Sciatic nerve (tissue), 2 donors: ENCODE data around the gene BRD7. TPM values are rescaled to one million over a fixed set of nuclear protein-coding genes. Genes with fewer than 3 reads are reported as not detected.

Experiments
- ATAC-seq: fragments of 200-7000 bp; cut with Tn5 transposase; one replicate; pipeline ENCODE4 v1.9.1; 2020; ENCODE audit warnings: mild to moderate bottlenecking, moderate library complexity
- DNase-seq: peaks from one replicate; pipeline ENCODE4 v3.0.0-alpha.2; 2020; ENCODE audit warnings: low spot score
- intact Hi-C: fragments of 100-400 bp; cut with DNase I; formaldehyde crosslinking; loops from one replicate; pipeline ENCODE4 v1.14.2; 2022
- total RNA-seq: library from RNA; stranded (reverse); fragmentation: NEBNext Ultra II Directional; extraction: Animal tissue kit (Norgen Biotek cat#: 25700); gene quantifications from one replicate; pipeline ENCODE4 v1.2.1, GENCODE V29; 2021
- donor health status: DM: no; HTN: no; CAD: no.
- donor health status: DM: no; HTN: no; CAD: no.

BRD7 gene
- total RNA-seq, 1 donor from 2014 or later: 73.5 TPM

DNA sequence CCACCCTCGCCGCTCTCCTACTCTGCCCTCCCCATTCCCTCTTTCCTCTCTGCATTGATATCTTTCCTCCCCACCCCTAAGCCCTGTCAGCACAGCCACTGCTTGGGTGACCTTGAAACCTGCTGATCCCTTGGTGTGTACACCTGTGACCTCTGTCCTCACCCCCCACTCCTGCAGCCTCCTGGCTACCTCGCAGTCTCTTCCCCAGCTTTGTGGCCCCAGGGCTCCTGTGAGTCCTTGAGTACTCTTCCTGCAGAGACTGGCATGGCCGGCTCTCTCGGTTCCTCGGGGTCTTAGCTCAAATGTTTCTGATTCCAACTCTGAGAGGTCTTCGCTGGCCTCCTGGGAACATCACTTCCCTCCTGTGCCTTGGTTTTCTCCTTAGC is 70.7 kb downstream of the BRD7 start:
- no peak for ATAC-seq
- intact Hi-C loops: no loop called here
- peak; percentile 45 for DNase-seq

DNA sequence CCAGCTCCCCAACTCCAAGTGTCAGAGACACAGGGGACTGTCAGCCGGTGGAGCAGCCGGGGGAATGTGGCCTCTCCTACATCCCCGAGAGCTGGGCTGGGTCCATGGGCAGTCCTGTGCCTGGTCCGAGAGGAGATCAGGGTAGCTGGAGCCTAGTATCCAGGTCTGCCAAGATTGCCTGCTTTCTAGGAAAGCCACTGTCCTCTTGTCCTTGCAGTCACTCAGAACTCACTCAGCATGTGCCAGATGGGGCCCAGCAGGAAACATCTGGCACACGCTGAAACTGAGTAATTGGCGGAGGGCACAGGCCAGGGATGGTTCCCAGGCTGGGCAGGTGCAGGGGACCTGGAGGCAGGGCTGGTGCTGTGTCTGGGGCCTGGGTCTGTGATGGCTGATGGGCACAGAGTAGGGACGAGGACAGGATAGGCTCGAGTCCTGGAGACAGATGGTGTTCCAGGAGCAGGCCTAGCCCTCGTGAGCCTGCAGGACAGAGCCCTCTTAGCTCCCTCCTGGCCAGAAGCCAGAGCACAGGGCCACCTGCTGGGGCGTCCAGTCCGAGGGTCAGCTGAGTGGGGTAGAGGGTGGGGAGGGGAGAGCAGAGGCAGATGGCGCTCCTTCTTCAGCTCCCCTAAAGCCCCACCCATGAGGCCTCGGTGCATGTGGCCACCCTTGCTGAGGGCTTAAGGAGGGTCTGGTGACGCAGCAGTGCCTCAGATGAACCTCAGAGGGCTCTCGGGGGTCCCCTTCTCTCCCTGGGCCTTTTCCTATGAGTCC is 71.3 kb downstream of the BRD7 start:
- ATAC-seq: no peak
- intact Hi-C loops: no loop called here
- peak; percentile 55 for DNase-seq

DNA sequence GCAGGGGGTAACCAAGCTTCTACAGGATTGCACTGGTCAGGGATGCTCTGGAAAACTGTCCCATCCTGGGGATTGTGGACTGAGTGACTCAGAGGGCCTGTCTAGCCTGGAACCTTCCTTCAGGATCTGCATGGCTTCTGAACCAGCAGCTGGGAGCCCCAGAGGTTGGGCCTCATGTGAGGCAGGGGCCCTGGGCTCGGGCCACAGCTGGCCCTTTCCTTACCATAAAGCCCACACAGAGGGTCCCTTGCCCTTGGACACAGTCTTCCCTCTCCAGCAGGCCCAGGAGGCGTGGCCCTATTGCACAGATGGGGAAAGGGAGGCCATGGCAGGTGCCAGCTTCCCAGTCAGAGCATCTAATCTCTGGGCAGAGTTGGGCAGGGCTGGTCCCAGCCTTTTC is 72.0 kb downstream of the BRD7 start:
- ATAC-seq: no peak
- DNase-seq: peak; percentile 26
- intact Hi-C loops: no loop called here

DNA sequence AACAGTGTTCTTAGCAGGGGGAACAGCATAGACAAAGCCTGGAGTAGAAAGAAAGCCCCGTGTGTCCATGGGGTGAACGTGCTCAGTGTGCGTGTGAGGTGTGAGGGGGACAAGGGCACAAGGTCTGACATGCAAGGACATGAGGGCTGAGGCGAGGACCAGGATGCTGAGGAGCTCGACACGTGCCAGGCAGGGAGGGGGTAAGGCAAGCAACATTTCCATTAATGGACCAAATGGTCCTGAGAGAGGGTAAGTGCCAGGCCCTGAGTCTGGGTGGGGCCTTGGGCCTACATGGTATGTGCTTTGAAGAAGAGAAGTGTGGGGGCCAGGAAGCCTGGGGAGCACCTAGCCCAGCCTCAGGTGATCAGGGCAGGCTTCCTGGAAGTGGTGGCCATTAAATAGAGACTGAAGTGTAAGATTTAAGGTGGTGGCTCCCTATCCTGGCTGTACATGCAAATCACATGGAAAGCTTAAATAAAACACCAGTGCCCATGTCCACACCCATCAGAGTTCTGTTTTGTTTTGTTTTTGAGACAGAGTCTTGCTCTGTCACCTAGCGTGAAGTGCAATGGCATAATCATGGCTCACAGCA is 73.2 kb downstream of the BRD7 start:
- no peak for DNase-seq
- intact Hi-C loops: no loop called here
- ATAC-seq: no peak

DNA sequence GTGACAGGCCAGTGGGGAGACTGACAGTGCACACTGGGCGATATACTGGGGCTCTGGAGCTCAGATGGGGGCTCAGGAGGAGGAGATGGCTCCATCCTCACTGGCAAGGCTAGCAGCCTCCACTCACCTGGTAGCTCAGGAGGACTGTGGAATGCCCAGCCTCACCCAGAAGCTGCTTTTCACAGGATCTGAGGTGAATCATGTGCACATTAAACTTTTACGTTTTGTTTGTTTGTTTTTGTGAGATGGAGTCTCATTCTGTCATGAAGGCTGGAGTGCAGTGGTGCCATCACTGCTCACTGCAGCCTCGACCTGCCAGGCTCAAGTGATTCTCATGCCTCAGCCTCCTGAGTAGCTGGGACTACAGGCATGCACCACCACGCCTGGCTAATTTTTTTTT is 73.8 kb downstream of the BRD7 start:
- ATAC-seq: no peak
- intact Hi-C loops: no loop called here
- DNase-seq: no peak

DNA sequence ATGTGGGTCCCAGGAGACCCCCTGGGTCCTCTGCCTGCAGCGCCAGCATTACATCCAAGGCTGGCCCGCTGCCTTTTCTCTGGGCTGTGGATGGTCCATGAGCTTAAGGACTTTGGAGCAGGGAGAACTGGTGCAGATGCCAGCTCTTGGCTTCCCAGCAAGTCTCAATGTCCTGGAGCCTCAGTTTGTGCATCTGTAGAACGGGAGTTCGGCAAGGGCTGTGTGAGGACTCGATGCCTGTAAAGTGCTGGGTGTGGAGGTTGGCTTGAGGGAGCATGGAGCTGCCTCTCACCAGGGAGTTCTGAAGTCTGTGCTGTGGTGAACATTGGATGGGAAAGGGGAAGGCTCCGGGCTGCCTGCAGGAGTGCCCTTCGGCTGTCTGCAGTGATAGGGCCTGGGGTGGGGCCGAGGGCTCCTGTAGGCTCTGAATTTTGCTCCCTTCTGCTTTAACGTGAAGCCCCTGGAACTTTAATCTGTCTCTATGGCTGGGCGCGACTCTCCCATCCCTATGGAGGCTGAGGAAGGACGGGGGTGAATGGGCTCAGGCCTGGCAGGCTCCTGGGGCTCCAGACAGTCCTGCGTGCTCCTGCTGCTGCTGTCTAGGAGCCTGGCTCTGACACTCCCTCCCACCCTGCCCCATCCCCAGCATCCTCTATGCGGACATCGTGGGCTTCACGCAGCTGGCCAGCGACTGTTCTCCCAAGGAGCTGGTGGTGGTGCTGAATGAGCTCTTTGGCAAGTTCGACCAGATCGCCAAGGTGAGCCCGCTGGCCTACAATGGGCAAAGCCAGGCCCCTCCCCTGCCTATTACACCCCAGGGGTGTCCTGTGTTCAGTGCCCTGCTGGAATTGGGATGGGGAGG is 74.6 kb downstream of the BRD7 start:
- intact Hi-C loops: no loop called here
- ATAC-seq: no peak
- no peak for DNase-seq

DNA sequence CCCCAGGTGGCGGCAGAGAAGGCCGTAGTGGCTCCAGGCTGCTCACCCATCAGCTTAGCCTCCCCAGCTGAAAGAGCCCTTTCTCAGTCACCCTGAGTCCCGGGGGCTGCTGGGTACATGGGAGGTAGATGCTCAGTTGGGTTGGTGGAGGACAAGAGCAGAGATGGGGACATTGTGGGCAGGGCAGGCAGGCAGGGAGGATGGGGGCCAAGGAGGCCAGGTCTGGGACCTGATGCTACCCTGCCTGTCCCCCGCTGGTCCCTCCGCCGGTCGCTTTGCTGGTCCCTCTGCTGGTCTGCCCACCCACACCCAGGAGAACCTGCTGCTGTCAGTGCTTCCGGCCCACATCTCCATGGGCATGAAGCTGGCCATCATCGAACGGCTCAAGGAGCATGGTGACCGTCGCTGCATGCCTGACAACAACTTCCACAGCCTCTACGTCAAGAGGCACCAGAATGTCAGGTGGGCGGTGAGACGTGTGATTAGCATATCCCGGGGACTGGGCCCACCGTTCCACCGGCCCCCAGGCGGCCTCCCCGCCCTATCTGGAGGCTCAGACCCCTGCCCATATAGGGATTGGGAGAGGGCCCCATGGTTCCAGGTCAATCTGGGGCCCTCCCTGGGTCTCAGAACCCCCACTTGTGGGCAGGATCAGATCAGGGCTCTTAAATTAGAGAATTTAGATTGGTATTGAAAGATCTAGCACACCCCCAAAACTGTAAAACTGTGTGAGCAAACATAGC is 75.6 kb downstream of the BRD7 start:
- intact Hi-C loops: no loop called here
- no peak for ATAC-seq
- DNase-seq: no peak

DNA sequence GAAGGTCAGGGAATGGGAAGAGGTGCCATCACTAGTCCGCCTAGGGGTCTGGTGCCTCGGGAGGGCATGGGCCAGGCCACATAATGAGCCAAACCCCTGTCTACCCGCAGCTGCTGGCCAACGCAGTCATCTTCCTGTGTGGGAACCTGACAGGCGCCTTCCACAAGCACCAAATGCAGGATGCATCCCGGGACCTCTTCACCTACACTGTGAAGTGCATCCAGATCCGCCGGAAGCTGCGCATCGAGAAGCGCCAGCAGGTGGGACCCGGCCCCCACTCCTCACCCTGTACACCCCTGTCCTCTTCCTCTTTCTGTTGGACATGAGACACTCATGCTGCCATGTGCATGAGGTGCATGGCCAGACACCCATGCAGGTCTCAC is 76.2 kb downstream of the BRD7 start:
- ATAC-seq (no peak), DNase-seq (no peak)
- intact Hi-C loops: no loop called here

DNA sequence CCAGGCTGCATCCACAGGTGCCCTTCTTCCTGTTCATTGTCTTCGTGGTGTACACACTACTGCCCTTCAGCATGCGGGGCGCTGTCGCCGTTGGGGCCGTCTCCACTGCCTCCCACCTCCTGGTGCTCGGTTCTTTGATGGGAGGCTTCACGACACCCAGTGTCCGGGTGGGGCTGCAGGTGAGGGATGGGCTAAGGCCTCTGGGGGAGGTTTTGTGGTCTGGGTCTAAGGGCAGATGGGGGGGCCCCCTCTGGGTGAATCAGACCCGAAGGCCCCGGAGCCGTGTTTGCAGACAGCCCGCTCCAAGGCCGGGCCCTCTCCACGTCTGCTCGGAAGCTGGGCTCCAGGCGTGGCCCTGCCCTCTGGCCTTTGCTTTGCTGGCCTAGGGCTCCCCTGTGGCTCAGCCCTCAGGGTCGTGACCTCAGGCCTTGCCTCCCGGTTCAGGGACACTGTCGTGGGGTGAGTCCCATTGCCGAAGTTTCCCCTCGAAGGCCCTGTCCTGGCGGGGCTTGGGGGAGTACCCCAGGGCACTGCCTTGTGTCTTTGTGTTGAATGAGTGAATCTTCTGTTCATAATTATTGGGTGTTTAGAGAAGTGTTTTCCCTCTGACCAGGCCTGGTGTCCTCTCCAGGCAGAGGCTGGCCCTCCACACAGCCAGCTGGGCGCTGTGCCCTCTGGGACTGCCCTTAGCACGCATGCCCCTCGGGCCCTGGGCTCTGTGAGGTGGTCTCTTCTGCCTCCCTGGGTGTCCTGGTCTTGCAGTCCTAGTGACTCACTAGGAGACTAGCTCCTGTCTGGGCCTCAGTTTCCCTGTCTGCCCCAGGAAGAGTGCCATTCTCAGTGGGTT is 76.8 kb downstream of the BRD7 start:
- intact Hi-C loops: no loop called here
- DNase-seq: no peak
- no peak for ATAC-seq

DNA sequence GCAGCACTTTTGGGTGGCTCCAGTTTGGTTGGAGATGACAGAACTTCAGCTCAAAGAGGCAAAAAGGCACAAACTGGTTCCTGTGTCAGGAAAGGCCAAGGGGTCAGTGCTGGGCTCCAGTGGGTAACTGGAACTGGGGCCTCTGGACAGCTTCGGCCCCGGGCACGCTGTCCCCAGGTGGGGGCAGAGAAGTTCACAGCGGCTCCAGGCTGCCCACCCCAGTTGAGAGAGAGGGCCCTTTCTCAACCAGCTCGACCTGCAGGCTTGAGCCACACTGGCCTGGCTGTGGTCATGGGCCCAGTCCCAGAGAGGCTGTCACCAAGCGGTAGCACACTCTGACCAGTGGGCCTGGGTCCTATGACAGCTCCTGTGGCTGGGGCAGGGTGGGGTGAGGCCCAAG is 77.9 kb downstream of the BRD7 start:
- intact Hi-C loops: no loop called here
- no peak for ATAC-seq
- DNase-seq: no peak

DNA sequence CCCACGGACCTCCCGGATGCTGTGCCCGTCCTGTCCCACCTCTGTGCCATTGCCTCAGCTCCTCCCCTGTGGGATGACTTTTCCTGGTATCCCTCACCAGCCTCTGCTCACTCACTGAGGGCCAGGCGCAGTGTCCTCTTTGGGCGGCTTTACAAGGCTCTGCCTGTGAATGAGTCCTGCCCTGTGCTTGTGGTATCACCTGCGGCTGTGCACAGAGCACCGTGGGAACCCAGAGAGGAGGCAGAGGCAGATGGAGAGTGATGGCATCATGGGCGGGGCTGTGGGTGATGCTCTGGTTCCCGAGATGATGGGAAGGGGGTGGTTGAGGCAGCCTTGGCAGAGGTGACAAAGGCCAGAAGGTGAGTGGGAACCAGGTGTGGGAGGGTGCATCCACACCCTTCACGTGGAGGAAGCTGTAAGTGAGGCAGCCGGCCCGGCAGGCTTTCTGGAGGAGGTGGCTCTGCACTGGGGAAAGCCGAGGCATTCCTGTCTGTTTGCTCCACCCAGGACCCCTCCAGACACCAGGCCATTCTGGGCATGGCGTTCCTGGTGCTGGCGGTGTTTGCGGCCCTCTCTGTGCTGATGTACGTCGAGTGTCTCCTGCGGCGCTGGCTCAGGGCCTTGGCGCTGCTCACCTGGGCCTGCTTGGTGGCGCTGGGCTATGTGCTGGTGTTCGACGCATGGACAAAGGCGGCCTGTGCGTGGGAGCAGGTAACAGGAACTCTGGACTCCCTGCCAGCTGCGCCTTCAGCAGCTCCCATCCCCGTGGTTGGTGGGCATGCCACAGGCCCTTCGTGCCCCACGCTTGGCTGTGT is 78.6 kb downstream of the BRD7 start:
- DNase-seq (no peak), ATAC-seq (no peak)
- intact Hi-C loops: no loop called here

DNA sequence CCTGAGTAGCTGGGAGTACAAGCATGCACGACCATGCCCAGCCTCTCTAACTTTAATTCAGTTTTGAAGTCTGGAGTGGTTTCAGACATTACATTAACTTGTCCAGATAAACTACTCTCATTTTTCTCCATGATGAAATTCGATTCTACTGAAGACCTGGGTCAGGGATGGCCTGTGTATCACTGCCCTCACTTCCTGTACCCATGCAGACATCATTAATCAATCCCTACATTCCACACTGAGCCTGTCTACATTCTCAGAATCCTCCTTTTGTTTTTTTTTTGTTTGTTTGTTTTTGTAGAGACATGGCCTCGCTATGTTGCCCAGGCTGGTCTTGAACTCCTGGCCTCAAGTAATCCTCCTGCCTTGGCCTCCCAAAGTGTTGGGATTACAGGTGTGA is 79.9 kb downstream of the BRD7 start:
- ATAC-seq: no peak
- DNase-seq: no peak
- intact Hi-C loops: no loop called here

DNA sequence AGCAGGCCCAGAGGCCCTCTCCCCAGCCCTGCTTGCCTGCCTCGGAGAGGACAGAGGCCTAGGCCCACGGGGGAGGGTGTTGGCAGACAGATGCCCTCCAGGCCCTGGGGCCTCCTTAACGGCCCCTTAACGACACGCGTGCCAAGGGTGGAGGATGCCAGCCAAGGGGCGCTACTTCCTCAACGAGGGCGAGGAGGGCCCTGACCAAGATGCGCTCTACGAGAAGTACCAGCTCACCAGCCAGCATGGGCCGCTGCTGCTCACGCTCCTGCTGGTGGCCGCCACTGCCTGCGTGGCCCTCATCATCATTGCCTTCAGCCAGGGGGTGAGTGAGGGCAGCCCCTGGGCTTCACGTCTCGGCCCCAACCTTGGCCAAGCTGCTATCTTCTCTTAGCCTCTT is 80.8 kb downstream of the BRD7 start:
- intact Hi-C loops: no loop called here
- ATAC-seq: no peak
- no peak for DNase-seq

DNA sequence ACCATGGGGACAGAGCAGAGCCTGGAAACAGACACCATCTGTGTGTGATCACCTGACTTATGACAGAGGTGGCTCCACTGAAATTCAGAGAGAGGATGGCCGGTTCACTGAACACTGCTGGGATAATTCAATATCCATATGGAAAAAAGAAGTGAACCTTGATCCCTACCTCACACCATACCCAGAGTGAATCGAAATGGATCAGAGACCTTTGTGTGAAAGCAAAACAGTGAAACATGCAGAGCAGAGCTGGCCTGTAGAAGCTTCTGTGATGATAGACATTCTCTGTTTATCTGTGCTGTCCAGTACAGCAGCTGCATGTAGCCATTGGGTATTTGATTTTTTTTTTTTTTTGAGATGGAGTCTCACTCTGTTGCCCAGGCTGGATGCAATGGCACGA is 82.1 kb downstream of the BRD7 start:
- intact Hi-C loops: no loop called here
- DNase-seq: no peak
- ATAC-seq: no peak

DNA sequence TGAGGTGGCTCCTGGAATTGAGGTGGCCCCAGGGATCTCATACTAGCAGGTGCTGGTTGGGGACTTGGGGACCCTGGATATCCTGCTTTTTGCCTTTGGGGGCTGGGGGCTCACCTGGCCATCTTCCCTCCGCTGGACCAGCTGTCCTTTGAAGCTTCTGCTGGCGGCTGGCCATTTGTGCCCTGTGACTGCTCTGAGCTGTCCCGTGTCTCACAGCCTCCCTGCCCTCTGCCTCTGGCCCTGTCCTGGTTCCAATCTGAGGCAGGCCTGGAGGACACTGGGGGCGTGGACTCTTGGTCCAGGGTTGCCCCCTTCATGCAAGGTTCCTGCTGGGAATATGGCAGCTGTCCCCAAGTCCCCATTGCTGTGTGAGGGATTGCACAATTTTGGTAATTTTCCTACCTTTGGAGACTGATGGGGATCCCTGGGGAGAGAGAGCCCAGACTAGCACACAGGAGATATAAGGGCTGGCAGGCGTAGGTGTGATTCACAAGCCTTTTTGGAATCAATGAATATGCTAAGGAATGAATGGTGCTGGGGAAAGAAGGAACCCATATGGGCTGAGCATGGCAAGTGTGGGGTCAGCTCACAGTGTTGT is 83.3 kb downstream of the BRD7 start:
- ATAC-seq: no peak
- intact Hi-C loops: no loop called here
- no peak for DNase-seq

DNA sequence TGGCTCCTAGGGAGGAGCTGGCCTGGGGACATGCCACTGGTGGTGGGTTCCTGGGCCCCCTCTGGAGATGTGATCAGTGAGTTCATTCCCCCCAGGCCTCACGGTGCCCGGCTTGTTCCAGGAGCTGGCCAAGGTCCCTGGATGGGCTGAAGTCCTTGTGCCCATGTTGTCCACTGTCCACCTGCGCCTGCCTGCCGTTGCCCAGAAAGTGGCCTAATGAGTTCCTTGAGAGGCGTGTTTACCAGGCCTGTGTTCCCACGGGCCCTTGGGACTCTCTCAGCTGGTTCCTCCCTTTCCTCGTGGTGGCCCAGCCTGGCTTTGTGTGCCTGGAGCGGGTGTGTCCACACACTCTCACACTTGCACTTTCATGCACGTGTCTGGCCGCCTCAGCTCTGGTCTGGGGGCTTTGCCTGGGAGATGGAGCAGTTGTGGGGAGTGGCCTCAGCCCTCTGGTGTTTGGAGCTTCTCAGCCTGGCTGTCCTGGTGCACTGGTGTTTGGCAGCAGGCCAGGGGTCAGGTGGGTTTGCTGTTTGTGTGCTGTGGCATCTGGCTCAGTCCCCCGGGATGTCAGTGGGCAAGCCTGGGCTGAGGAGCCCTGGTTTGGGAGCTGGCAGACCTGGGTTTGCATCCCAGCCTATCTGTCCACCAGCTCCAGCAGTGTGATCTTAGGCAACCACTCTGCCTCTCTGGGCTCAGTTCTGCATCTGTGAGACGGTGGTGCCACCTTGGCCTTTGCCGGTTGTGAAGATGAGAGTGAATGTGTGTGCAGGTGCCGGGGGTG is 84.5 kb downstream of the BRD7 start:
- peak; percentile 27 for ATAC-seq
- DNase-seq: no peak
- intact Hi-C loops: no loop called here
